Measurements from ENCODE around the gene GDPGP1.
"Not testable (repeated sequence)": the region's sequence is repeated elsewhere in the genome, so short reads cannot be mapped to it uniquely, and the experiment has no call there.

GDPGP1 gene, protein sequence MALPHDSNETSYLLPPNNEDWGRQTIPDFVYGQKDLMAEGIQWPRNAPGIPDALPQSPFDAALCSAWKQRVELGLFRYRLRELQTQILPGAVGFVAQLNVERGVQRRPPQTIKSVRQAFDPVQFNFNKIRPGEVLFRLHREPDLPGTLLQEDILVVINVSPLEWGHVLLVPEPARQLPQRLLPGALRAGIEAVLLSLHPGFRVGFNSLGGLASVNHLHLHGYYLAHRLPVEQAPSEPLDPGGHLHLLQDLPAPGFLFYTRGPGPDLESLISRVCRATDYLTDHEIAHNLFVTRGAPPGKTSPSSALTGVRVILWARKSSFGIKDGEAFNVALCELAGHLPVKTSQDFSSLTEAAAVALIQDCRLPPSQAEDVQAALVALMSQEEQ

GRCh38 chr15:90234096-90234988 is at the start of gene GDPGP1:
Gene GDPGP1, plus strand, starts transcription at chr15:90234209. Its CDS starts 6,700 bp downstream, at chr15:90240909.
- no peak for DNase-seq (ENCODE audit: low read depth, low spot score)

GRCh38 chr15:90184786-90185704 is 49.0 kb upstream of the GDPGP1 start:
- no peak for DNase-seq (ENCODE audit: low read depth, low spot score)

- no peak for DNase-seq (ENCODE audit: low read depth, low spot score)
Measured at GRCh38 chr15:90187257-90187868, 46.6 kb upstream of the GDPGP1 start.

DNA sequence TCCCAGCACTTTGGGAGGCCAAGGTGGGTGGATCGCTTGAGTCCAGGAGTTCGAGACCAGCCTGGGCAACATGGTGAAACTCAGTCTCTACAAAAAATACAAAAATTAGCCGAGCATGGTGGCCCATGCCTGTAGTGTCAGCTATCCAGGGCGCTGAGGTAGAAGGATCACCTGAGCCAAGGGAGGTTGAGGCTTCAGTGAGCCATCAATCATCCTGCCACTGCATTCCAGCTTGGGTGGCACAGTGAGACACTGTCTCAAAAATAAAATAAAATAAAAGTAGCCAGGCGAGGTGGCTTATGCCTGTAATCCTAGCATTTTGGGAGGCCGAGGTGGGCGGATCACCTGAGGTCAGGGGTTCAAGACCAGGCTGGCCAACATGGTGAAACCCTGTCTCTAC is 45.9 kb upstream of the GDPGP1 start:
- not testable (repeated sequence) for DNase-seq (ENCODE audit: low read depth, low spot score)

GRCh38 chr15:90188914-90189748 is 44.9 kb upstream of the GDPGP1 start:
- DNase-seq (ENCODE audit: low read depth, low spot score), result no peak

GRCh38 chr15:90189781-90190467 is 44.1 kb upstream of the GDPGP1 start:
- DNase-seq (ENCODE audit: low read depth, low spot score), result no peak

DNA sequence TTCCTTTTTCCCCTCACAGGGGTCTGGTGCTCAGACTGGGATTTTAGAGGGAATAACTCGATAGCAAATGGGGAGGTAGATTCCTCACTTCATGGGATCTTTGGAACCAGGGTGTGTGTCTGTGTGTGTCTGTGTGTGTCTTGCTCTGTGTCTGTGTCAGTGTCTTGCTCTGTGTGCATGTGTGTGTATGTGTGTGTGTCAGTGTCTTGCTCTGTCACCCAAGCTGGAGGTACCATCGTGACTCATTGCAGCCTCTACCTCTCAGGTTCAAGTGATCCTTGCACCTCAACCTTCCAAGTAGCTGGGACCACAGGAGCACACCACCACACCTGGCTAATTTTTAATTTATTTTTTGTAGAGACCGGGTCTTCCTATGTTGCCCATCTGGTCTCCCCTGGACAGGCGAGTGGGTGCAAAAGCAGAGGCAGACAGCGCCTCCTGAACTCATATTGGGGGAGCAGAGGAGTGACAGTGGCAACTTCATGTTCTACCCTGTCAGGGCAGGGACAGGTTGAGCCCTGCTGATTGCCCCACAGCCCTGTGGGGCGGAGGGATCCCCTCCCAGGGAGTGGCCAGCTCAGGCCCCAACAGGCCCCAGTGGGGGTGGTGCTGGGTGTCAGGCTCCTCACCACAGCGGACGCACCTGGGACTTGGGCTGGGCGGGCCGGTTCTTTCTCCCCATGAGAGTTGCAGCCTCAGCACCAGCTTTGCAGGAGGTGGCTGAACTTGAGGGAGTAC is 43.2 kb upstream of the GDPGP1 start:
- no peak for DNase-seq (ENCODE audit: low read depth, low spot score)

DNA sequence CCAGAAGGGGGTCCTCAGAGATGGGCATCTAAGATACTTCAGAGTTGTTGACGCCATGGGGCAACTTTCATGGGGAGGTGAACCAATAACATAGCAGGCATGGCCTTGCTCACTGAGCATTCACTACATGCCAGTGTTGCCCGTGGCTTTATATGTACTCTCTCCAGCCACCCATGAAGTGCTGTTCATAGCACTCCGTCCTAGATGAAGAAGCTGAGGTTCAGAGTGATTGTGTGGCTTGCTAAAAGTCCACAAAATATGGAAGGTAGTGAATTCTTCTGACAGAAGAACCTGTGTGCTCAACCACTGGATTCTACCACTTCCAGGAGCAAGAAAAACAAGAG is 42.7 kb upstream of the GDPGP1 start:
- no peak for DNase-seq (ENCODE audit: low read depth, low spot score)

GRCh38 chr15:90191794-90192509 is 42.1 kb upstream of the GDPGP1 start:
- DNase-seq (ENCODE audit: low read depth, low spot score), result no peak

DNA sequence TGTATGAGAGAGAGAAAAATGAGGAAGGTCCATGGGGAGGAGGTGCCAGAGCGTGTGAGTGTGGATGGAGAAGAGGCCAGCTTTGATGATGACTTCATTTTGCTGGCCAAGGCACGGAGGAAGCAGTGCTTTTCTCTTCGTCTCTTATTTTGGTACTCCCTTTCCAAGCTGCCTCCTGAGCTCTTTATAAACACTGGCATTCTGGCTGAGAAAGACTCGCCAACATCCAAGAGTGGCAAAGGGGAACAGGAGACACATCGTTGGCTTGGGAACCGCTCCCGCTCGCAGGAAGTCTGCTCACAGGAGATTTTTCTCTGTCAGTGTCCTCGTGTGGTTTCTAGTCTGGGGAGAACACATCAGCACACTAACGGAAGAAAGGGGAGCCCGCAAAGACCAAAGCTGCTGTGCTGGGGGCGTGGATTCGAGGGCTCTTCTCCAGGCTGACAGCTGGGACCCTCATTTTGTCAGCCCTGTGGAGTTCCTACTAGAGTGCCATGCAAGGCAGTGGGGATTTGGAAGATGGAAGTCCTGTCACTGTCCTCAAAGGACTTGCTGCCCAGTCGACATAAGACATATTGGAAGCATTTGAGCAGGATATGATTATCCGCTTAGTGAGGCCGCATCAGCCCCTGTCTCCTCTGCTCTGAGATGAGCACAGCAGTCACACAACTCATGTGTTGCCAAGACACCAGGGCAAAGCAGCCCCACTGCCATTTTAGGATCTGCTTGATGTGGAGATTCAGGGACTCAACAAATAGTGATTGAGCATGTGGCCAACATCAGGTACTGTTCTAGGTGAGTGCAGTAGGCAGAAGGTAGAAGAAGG is 40.8 kb upstream of the GDPGP1 start:
- DNase-seq (ENCODE audit: low read depth, low spot score), result no peak

DNA sequence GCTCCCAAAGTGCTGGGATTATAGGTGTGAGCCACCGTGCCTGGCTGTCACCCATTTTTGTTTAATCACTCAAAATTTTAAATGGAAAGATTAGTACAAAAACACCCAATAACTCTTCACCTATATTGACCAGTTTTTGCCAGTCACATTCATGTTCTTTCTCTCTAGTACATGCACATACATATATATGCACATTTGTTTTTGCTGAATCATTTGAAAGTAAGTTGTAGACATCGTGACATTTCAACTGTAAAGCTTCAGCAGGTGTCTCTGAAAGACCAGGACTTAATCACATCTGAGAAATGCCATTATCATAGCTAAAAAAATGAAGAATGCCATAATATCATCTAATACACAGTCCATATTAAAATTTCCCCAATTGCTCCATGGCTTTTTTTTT is 39.4 kb upstream of the GDPGP1 start:
- no peak for DNase-seq (ENCODE audit: low read depth, low spot score)

- no peak for DNase-seq (ENCODE audit: low read depth, low spot score)
Measured at GRCh38 chr15:90200534-90201129, 33.4 kb upstream of the GDPGP1 start.

DNA sequence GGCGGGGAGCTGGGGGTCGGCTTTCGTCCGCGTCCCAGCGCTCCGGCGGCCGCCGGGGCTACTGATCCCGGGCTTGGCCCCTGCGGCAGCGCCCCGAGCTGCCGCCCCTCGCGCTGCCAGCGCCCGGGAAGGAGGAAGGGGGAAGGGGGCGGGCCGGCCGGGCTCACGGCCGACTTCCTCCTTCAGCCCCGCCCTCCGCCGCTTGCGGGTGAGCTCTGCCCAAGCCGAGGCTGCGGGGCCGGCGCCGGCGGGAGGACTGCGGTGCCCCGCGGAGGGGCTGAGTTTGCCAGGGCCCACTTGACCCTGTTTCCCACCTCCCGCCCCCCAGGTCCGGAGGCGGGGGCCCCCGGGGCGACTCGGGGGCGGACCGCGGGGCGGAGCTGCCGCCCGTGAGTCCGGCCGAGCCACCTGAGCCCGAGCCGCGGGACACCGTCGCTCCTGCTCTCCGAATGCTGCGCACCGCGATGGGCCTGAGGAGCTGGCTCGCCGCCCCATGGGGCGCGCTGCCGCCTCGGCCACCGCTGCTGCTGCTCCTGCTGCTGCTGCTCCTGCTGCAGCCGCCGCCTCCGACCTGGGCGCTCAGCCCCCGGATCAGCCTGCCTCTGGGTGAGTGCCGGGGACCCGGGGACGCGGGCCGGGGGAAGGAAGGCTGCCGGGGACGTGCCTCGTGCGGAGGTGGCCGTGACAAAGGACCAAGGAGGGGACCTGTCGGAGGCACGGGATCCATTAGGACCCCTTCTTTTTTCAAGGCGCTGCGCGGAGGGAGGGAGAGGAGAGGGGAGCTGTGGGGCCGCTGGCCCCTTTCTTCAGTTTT is 32.7 kb upstream of the GDPGP1 start, which contains the start of gene SEMA4B:
Gene SEMA4B (plus strand): TSS at position 201 of the 814 bp plus-strand sequence. CDS start 249 bp downstream, at position 450.
- no peak for DNase-seq (ENCODE audit: low read depth, low spot score)

GRCh38 chr15:90201944-90202375 is 32.0 kb upstream of the GDPGP1 start:
- DNase-seq (ENCODE audit: low read depth, low spot score), result no peak

DNA sequence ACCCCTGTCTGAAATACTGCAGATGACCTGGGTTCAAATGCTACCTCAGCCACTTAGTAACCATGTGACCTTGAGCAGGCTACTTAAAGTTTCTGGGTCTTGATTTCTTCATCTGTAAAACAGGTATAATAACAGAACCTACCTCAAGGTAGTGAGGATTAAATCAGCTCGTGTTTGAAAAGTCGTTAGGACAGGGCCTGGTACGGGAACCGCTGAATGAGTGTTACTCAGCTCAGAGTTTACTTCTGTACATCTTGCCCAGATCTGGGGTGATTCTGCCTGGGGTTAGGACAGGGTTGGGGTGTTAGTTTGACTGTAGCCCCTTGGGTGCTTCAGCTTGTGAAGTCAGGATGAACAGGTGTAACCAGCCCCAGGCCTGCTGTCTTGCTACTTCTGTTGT is 31.1 kb upstream of the GDPGP1 start:
- no peak for DNase-seq (ENCODE audit: low read depth, low spot score)

GRCh38 chr15:90203473-90203872 is 30.5 kb upstream of the GDPGP1 start:
- DNase-seq (ENCODE audit: low read depth, low spot score), result no peak
